ENCODE measurements around the gene OR2AG1.
"Not testable (repeated sequence)": the region's sequence is repeated elsewhere in the genome, so short reads cannot be mapped to it uniquely, and the experiment has no call there.

The OR2AG1 gene

DNA sequence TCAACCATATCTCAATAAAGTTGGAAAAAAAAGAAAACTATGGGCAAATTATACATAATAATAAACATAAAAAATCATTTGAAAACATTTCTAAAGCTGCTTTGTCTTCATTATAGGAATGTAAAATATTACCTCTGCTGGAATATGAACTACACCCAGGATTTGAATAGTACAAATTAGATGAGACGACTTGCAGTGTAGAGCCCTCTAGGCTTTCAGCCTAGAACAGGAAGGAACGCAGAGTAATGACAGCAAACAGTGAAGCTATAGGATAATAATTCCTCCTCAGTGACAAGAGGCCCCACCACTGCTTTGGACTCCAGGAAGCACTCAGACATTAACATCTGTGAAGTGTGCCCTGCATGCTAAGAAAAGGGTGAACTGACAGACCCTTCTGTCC is 7.7 kb downstream of the OR2AG1 start:
- DNase-seq (ENCODE audit: low read depth, low spot score), result no peak

DNA sequence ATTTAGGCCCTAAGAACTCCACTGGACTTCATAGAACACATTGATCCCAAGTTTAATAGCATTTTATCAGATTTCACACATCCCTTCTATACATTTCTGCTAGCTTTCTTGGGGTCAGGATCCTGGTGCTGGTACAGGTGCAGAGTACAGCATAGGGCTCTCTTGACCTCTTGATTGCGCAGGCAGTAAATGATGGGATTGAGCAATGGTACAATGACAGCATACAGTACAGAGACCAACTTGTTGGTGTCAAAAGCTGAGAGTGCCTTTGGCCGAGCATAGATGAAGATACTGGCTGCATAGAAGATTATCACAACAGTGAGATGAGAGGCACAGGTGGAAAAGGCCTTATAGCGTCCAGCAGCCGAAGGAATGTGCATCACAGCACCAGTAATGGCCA is 11.8 kb downstream of the OR2AG1 start:
- no peak for DNase-seq (ENCODE audit: low read depth, low spot score)

DNA sequence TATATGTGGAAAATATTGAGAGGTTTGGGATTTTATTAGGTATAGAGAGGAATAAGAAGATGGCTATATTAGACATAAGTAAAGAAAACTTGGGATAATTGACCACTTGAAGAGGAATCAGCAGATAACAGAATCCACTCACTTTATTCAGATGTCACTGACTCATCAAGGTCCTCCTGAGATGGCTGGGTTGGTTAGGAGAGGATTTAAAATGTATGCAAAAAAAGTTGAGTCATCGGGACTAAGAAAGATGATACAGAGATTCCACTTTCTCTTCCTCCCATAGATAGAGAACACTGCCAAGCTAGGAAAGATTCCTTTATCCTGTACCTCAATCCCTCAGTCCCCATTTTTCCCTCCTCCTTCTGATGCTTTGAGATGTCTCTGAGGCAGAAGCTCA is 16.6 kb downstream of the OR2AG1 start, which contains the start of gene OR6A2:
Gene OR6A2, minus strand, starts transcription at position 288 of the 400 bp plus-strand sequence. CDS start 3,981 bp downstream, outside the sequence.
- DNase-seq (ENCODE audit: low read depth, low spot score), result no peak

DNA sequence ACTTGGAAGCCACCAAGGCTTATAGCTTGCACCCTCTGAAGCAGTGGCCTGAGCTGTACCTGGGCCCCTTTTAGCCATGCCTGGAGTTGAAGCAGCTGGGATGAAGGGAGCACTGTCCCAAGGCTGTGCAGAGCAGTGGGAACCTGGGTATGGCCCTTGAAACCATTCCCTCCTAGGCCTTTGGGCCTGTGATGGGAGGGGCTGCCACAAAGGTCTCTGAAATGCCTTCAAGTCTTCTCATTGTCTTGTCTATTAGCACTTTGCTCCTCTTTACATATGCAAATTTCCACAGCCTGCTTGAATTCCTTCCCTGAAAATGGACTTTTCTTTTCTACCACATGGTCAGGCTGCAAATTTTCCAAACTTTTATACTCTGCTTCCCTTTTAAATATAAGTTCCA is 18.3 kb downstream of the OR2AG1 start:
- DNase-seq (ENCODE audit: low read depth, low spot score), result not testable (repeated sequence)

DNA sequence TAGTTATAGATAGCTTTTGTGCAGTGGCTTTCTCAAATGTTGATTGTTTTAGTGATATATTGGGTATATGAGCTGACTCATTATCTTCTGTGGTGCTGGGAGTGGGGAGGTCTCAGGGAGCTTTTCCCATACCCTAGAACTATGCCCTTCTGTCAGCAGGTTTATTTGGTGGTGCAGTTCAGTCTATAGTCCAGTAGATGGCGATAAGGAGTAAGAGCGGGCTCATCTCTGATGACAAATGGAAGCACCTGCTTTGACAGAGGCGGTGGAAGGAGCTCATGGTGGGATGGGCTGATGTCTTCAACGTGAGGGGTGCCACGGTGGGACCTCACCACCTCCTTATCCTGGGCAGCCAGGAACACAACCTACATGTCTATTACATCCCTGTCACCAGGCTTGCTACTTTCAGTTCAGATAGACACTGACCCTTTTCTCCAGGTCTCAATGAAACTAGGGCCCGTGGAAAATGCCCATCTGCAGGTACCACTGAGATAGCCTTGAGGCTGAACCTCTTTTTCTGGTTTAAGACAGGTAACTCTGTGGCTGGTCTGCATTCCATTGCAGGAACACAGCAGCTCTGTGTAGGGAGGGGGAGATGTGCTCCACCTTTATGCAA is 29.7 kb downstream of the OR2AG1 start:
- DNase-seq (ENCODE audit: low read depth, low spot score), result no peak

DNA sequence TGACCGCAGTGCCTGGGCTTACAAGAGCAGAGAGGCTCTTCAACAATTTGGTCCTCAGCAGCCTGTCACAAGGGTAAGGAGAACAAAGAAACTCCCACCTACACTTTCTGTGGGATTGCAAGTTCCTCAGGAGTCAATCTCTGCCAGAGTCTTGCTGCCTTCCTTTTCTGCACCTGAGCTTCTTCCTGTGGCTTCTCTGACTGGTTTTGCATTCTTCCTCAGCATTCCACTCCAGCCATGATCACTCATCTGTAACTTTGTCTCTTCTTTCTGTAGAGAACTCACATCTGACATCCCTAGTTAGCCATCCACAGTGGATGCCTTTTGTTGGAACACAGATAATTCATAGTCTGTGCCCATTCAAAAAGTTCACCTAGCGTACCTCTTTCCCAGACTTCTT is 30.8 kb downstream of the OR2AG1 start:
- no peak for DNase-seq (ENCODE audit: low read depth, low spot score)

DNA sequence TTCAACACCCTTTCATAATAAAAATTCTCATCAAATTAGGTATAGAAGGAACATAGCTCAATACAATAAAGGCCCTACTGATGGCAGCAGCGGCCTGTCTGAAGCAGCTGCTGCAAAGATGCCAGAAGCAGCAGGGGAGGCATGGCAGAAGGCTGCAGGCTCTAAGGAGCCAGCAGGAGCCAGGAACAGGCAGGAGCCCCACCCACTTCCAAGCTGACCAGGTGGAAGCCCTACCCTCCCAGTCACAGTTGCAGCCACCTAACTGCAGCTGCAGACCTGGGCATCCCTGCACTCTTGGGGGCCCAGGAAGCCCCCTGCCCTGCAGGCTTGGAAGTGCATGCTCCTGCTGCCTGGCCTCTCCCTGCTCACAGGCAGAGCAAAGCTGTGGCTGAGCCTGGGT is 34.9 kb downstream of the OR2AG1 start:
- DNase-seq (ENCODE audit: low read depth, low spot score), result no peak

DNA sequence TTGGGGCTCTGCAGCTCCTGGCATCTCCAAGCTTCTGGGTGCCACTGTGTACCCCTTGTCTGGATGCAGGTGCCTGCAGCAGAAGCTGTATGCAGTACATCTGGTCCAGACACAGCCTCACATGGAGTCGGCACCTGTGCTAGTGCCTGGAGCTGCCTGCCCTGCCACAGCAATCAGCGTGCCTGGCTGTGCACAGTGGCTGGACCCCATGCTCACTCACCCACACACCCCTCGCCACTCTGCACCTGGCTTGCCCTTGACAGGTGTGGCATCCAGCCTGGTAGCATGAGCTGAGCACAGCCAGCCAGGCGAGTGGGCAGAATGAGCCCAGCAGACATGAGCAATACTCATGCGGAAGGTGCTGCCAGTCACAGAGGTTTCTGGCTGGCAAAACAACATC is 36.1 kb downstream of the OR2AG1 start:
- no peak for DNase-seq (ENCODE audit: low read depth, low spot score)

DNA sequence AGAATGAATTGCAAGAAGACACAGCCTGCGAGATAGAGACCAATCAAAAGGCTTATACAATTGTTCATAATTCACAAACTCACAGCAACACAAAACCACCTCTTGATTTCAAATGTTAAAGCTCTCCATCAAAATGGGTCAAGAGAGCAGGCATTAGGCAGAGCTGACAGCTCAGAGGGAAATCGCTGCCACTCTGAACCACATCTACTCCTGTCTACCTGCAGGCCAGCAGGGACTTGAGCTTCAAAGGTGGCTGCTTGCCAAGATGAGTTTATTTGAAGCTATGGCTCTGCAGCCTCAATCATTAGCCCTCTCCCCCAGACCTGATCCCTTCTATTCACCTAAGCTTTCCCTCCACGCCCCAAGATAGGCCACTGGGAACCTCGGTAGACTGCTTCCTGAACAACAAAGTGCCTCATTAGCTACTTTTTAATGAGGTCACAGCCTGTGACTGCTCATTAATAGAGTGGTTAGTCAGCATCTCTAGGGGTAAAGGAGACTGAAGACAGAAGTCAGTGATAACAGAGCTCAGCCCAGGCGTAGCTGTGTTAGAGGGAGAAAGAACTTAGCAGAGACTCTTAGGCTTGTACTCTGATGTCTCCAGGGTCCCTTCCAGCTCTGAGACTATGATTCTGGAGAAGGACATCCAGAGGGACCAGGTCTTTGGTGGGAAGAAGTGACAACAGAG is 41.5 kb downstream of the OR2AG1 start:
- no peak for DNase-seq (ENCODE audit: low read depth, low spot score)

DNA sequence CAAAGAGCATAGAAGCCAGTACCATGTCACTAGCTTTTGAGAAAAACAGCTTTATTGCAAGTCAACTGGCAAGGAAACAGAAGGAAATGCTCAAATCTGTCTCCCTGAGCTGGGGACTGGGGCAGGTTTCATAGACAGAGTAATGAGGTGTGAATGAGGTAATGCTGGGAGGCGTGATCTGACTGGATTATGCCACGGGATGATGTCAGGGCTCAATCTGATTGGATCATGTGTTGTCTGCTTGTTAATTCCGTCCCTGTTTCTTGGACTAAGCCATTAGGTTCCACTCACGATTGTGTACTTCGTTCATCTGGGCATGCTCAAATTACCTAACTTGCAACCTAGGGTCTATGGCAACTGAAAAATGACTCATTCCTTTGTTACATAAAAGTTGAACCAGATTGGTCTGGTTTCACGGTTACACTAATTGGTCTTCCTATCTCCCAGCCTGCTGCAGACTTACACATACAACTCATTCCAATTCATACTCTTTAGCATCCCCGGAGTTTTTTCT is 42.5 kb downstream of the OR2AG1 start:
- DNase-seq (ENCODE audit: low read depth, low spot score), result no peak

DNA sequence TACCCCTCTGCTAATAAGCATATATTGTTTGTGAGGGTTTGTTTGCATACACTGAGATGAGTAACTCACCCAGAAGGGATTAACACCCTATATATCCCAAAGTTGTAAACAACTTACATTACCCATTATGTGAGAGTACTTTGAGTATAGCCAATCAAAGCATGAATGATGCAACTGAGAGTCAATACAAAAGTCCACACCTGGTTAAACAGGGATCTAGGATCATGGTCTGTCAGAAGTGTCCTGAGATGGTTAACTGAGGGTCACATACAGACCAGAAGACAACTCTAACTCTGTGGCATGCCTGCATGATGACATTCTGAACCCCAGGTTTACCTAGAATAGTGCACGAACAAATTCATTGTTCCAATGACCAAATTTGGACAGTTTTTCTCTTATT is 45.3 kb downstream of the OR2AG1 start:
- no peak for DNase-seq (ENCODE audit: low read depth, low spot score)

DNA sequence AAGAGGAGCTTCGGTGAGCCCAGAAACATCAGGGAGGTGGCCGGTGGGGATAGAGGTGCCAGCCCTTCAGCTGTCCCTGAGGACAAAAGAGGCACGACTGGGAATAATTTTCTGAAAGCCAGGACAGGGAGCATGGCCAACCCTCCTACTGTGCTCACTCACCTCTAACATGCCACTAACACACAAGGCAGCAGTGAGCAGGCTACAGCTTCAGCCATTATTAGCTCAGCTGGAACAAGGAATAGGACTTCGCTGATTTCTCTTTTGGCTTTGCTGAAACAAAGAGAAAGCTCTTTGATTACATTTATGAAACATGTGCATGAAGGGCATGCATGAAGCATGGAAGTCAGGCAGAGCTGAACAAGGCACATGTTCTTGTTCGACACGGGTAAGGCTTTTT is 50.5 kb downstream of the OR2AG1 start:
- no peak for DNase-seq (ENCODE audit: low read depth, low spot score)

DNA sequence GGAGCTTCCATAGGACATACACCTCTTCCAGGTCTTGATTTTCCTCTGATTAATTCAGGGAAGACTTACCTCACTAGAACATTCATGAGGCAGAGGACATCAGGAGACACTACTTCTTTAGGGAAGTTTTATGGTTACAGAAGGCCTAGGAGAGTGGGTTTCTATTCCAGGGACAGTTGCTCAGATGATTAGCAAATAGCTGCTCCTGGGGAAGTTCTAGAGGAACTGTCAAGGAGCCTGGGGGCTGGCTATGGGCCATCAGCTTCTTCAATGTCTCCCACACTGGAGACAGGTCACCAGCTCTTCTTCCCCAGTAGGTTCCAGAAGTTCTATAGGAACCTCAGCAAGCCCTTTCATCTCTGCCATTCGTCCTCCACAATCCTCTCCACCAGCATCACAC is 51.2 kb downstream of the OR2AG1 start:
- DNase-seq (ENCODE audit: low read depth, low spot score), result no peak
